HEK293 (cell line): Measurements from ENCODE around the gene BMPR1A.
A peak's percentile ranks its signal among the peaks of the same experiment; 100 is the strongest.

Experiments used
- CTCF ChIA-PET: fragments of 350-600 bp; formaldehyde crosslinking; extraction: SDS; loops from one replicate; lab custom pipeline; 2021; ENCODE audit warnings: antibody characterized with exemption; lab: Yijun Ruan, JAX
- POLR2A ChIA-PET: fragments of 300-600 bp; formaldehyde crosslinking; extraction: SDS; loops from one replicate; lab custom pipeline; 2020; ENCODE audit warnings: antibody characterized with exemption, inconsistent platforms; lab: Yijun Ruan, JAX
- H3K27ac ChIP-seq: fragments of 200-500 bp; sonication (Bioruptor generic); 2 replicates; pipeline ENCODE4 v1.5.1; 2014; ENCODE audit warnings: low read depth, low read length, control low read depth, inconsistent platforms; ENCODE audit errors: extremely low read depth
- H3K36me3 ChIP-seq, 2 experiments: fragments of 200-500 bp in 1 of 2; sonication (Bioruptor generic) in 1 of 2; 1 replicate in 1 of 2; 2 replicates in 1 of 2; pipeline ENCODE4 v1.5.1; 2014 to 2017; ENCODE audit warnings: inconsistent platforms in 2 of 2, low read length in 2 of 2; ENCODE audit not compliant: control insufficient read depth in 2 of 2, insufficient read depth in 1 of 2
- H3K4me1 ChIP-seq: fragments of 200-500 bp; sonication (Bioruptor generic); 2 replicates; pipeline ENCODE4 v1.5.1; 2014; ENCODE audit warnings: mild to moderate bottlenecking, low read length, inconsistent platforms; ENCODE audit not compliant: control insufficient read depth, insufficient read depth
- H3K4me3 ChIP-seq: 2 replicates; pipeline ENCODE4 v1.5.1; 2011; ENCODE audit warnings: low read depth, mild to moderate bottlenecking, control low read depth, low read length, moderate library complexity
- H3K9me3 ChIP-seq: fragments of 200-500 bp; sonication (Bioruptor generic); 2 replicates; pipeline ENCODE4 v1.5.1; 2014; ENCODE audit warnings: low read depth, low read length, inconsistent platforms; ENCODE audit not compliant: control insufficient read depth, insufficient read depth
- GLIS1 ChIP-seq: fragments of 450-650 bp; formaldehyde crosslinking; IDR thresholded peaks from 2 replicates; pipeline ENCODE4 v1.5.1; 2016; ENCODE audit warnings: missing biosample characterization, missing genetic modification characterization
- GLIS2 ChIP-seq: fragments of 450-650 bp; formaldehyde crosslinking; IDR thresholded peaks from 2 replicates; pipeline ENCODE4 v1.5.1; 2016; ENCODE audit warnings: missing biosample characterization, missing genetic modification characterization
- IKZF3 ChIP-seq: fragments of 450-650 bp; IDR thresholded peaks from 2 replicates; pipeline ENCODE4 v1.5.0; 2018; ENCODE audit warnings: missing biosample characterization, mild to moderate bottlenecking, missing genetic modification characterization, moderate library complexity
- PRDM1 ChIP-seq: fragments of 450-650 bp; formaldehyde crosslinking; IDR thresholded peaks from 2 replicates; pipeline ENCODE4; 2016; ENCODE audit warnings: missing biosample characterization, missing genetic modification characterization
- PRDM6 ChIP-seq: fragments of 450-650 bp; formaldehyde crosslinking; IDR thresholded peaks from 2 replicates; pipeline ENCODE4 v1.5.1; 2017; ENCODE audit warnings: missing biosample characterization, missing genetic modification characterization
- SETDB1 ChIP-seq: IDR thresholded peaks from one replicate; pipeline ENCODE4 v1.6.1; 2017; ENCODE audit warnings: mild to moderate bottlenecking, low read length, moderate library complexity, mixed read lengths; ENCODE audit not compliant: insufficient read length
- YY2 ChIP-seq: fragments of 450-650 bp; formaldehyde crosslinking; IDR thresholded peaks from 2 replicates; pipeline ENCODE4 v1.5.1; 2016; ENCODE audit warnings: missing biosample characterization, missing genetic modification characterization
- ZBTB17 ChIP-seq: fragments of 450-650 bp; formaldehyde crosslinking; IDR thresholded peaks from 2 replicates; pipeline ENCODE4 v1.5.1; 2016; ENCODE audit warnings: missing biosample characterization, missing genetic modification characterization
- ZBTB26 ChIP-seq: fragments of 450-650 bp; formaldehyde crosslinking; optimal IDR thresholded peaks from 2 replicates; pipeline ENCODE3; 2016; ENCODE audit warnings: missing biosample characterization, mild to moderate bottlenecking, missing genetic modification characterization
- ZBTB44 ChIP-seq: fragments of 450-650 bp; IDR thresholded peaks from 2 replicates; pipeline ENCODE4 v1.5.1; 2018; ENCODE audit warnings: missing biosample characterization, mild to moderate bottlenecking, missing genetic modification characterization
- ZFP37 ChIP-seq: fragments of 450-650 bp; formaldehyde crosslinking; IDR thresholded peaks from 2 replicates; pipeline ENCODE4 v1.5.1; 2016; ENCODE audit warnings: missing biosample characterization, missing genetic modification characterization
- ZIC2 ChIP-seq: fragments of 450-650 bp; formaldehyde crosslinking; IDR thresholded peaks from 2 replicates; pipeline ENCODE4 v1.5.1; 2016; ENCODE audit warnings: missing biosample characterization, missing genetic modification characterization
- ZNF138 ChIP-seq: fragments of 450-650 bp; formaldehyde crosslinking; IDR thresholded peaks from 2 replicates; pipeline ENCODE4 v1.5.1; 2016; ENCODE audit warnings: missing biosample characterization, missing genetic modification characterization, borderline replicate concordance
- ZNF18 ChIP-seq: fragments of 450-650 bp; formaldehyde crosslinking; IDR thresholded peaks from 2 replicates; pipeline ENCODE4 v1.5.1; 2016; ENCODE audit warnings: missing biosample characterization, missing genetic modification characterization
- ZNF341 ChIP-seq: fragments of 450-650 bp; formaldehyde crosslinking; IDR thresholded peaks from 2 replicates; pipeline ENCODE4; 2016; ENCODE audit warnings: low read depth, missing biosample characterization, missing genetic modification characterization
- ZNF37A ChIP-seq: fragments of 450-650 bp; IDR thresholded peaks from 2 replicates; pipeline ENCODE4 v1.5.1; 2018; ENCODE audit warnings: missing biosample characterization, missing genetic modification characterization
- ZNF449 ChIP-seq: fragments of 450-650 bp; formaldehyde crosslinking; IDR thresholded peaks from 2 replicates; pipeline ENCODE4 v1.5.1; 2017; ENCODE audit warnings: missing biosample characterization, mild to moderate bottlenecking, missing genetic modification characterization, moderate library complexity
- ZNF473 ChIP-seq: fragments of 450-650 bp; formaldehyde crosslinking; IDR thresholded peaks from 2 replicates; pipeline ENCODE4 v1.5.1; 2017; ENCODE audit warnings: missing biosample characterization, missing genetic modification characterization
- ZNF561 ChIP-seq: fragments of 450-650 bp; IDR thresholded peaks from 2 replicates; pipeline ENCODE4 v1.5.1; 2018; ENCODE audit warnings: missing biosample characterization, missing genetic modification characterization, borderline replicate concordance
- ZNF580 ChIP-seq: fragments of 450-650 bp; formaldehyde crosslinking; IDR thresholded peaks from 2 replicates; pipeline ENCODE4 v1.5.1; 2016; ENCODE audit warnings: missing biosample characterization, missing genetic modification characterization
- ZNF600 ChIP-seq: fragments of 450-650 bp; formaldehyde crosslinking; IDR thresholded peaks from 2 replicates; pipeline ENCODE4 v1.5.1; 2016; ENCODE audit warnings: missing biosample characterization, missing genetic modification characterization
- ZNF624 ChIP-seq: fragments of 450-650 bp; formaldehyde crosslinking; IDR thresholded peaks from 2 replicates; pipeline ENCODE4 v1.5.1; 2017; ENCODE audit warnings: missing biosample characterization, missing genetic modification characterization

The BMPR1A gene

GRCh38 chr10:86867149-86867548, 110.7 kb downstream of the BMPR1A start:
- Histone ChIP-seq H3K27ac (no peak overlapping the region), H3K4me3 (no peak overlapping the region), H3K36me3 (no peaks in the 10 kb centered on the region), H3K4me1 (peaks cover 30% of the 10 kb centered on the region), H3K9me3 (no peaks in the 10 kb centered on the region)
- peak; percentile 100 for TF ChIP-seq ZFP37 (tag by site-specific recombination)
- TF ChIP-seq ZNF580: no peak
- no peak for TF ChIP-seq YY2
- ChIA-PET CTCF (no interaction called here), POLR2A (interaction anchor here (0.6 kb wide), 1 partner anchor 9 kb away, joined by 3 read pairs; no protein-coding TSS in a partner anchor)

- Histone ChIP-seq H3K4me3 (no peak overlapping the region), H3K27ac (no peak overlapping the region; the same call in 1 of the 2 replicates), H3K36me3 (no peaks in the 10 kb centered on the region), H3K9me3 (no peaks in the 10 kb centered on the region), H3K4me1 (peaks cover 17% of the 10 kb centered on the region)
- ChIA-PET POLR2A (interaction anchor here (0.5 kb wide), 1 partner anchor 196 kb away, joined by 3 read pairs; no protein-coding TSS in a partner anchor), CTCF (no interaction called here)
- TF ChIP-seq ZBTB17 (tag by site-specific recombination) (peak; percentile 90), GLIS1 (tag by site-specific recombination) (peak; percentile 34; the same call in 1 of the 2 replicates), ZNF138 (tag by site-specific recombination) (no peak), IKZF3 (tag by site-specific recombination) (peak; percentile 38; the same call in 1 of the 2 replicates), ZNF18 (tag by site-specific recombination) (no peak), ZNF449 (no peak), ZBTB26 (no peak), GLIS2 (tag by site-specific recombination) (peak; percentile 46; the same call in 1 of the 2 replicates), ZNF37A (no peak), SETDB1 (no peak), ZNF624 (tag by site-specific recombination) (no peak), PRDM6 (tag by site-specific recombination) (peak; percentile 65), ZIC2 (tag by site-specific recombination) (peak; percentile 55; the same call in 1 of the 2 replicates), ZNF561 (tag by site-specific recombination) (no peak), ZNF473 (tag by site-specific recombination) (no peak), ZNF341 (tag by site-specific recombination) (peak; percentile 30; the same call in 1 of the 2 replicates), ZNF600 (tag by site-specific recombination) (peak; percentile 89), PRDM1 (peak; percentile 38; the same call in 1 of the 2 replicates), ZBTB44 (tag by site-specific recombination) (no peak)
These were observed 111.9 kb downstream of the BMPR1A start for GRCh38 chr10:86868353-86868752.
